Mammary epithelial cell (primary cell): ENCODE data around the gene DLX1.

Source experiments
- CTCF ChIP-seq, 2 donors: IDR thresholded peaks in 1 of 2; conservative IDR thresholded peaks in 1 of 2; 2 replicates each; pipeline ENCODE4 v1.5.1; 2011 to 2012; ENCODE audit warnings: inconsistent platforms in 2 of 2, low read length in 2 of 2, mild to moderate bottlenecking in 2 of 2, control low read depth in 1 of 2, low read depth in 1 of 2; ENCODE audit not compliant: insufficient read depth in 1 of 2; ENCODE audit errors: extremely low read depth in 1 of 2
- EZH2 ChIP-seq: IDR thresholded peaks from 2 replicates; pipeline ENCODE4 v1.6.1; 2012; ENCODE audit warnings: low read length, inconsistent platforms, borderline replicate concordance

- TF ChIP-seq CTCF (conservative IDR thresholded peaks at IDR 0.05 in 1 of 2, IDR thresholded peaks at IDR 0.05 in 1 of 2; ENCODE audit: extremely low read depth in 1 of 2, insufficient read depth in 1 of 2, low read depth in 1 of 2, low read length in 2 of 2) (peak; percentile 21 to 47), EZH2 (no peak)
These were observed 21.0 kb downstream of the DLX1 start for GRCh38 chr2:172106108-172106961.
